HFFc6 (cell line): ENCODE results near the gene PSME1. TPM values are rescaled to one million over a fixed set of nuclear protein-coding genes. Genes with fewer than 3 reads are reported as not detected.

Source experiments
- DNase-seq: peaks from one replicate; pipeline ENCODE4 v3.0.0-alpha.2; 2018
- H3K27ac Mint-ChIP-seq: 2 replicates; pipeline ENCODE4 v1.8.0; 2020; ENCODE audit warnings: mild to moderate bottlenecking, mixed read lengths
- H3K27me3 Mint-ChIP-seq: 2 replicates; pipeline ENCODE4 v1.8.0; 2021; ENCODE audit warnings: mild to moderate bottlenecking, moderate library complexity, mixed read lengths; ENCODE audit not compliant: insufficient read depth
- H3K36me3 Mint-ChIP-seq: 2 replicates; pipeline ENCODE4 v1.8.0; 2021; ENCODE audit warnings: low read depth, mixed read lengths
- H3K4me1 Mint-ChIP-seq: 2 replicates; pipeline ENCODE4 v1.8.0; 2020; ENCODE audit warnings: low read depth, mixed read lengths
- H3K4me3 Mint-ChIP-seq: 2 replicates; pipeline ENCODE4 v1.8.0; 2020; ENCODE audit warnings: mild to moderate bottlenecking, moderate library complexity, mixed read lengths
- H3K9me3 Mint-ChIP-seq: 2 replicates; pipeline ENCODE4 v1.8.0; 2020; ENCODE audit warnings: mild to moderate bottlenecking, mixed read lengths
- CTCF ChIP-seq: fragments of 200-600 bp; sonication (generic); IDR thresholded peaks from 2 replicates; pipeline ENCODE4 v1.5.0; 2021; ENCODE audit warnings: antibody characterized with exemption, mild to moderate bottlenecking
- total RNA-seq, 6 experiments: library from RNA; stranded (reverse); fragmentation: NEBNext Ultra II Directional; extraction: Animal tissue kit (Norgen Biotek cat#: 25700); gene quantifications; 2 replicates in 1 of 6; 3 replicates in 5 of 6; pipeline ENCODE4 v1.2.3, GENCODE V29; 2021

Gene PSME1
- total RNA-seq, 6 experiments from 2014 or later, result 88.4 to 120 (median 113) TPM

GRCh38 chr14:24141097-24141880 lies 5.3 kb downstream of the PSME1 start, which contains the start of gene EMC9:
EMC9 (minus strand) TSS chr14:24141591; CDS start chr14:24141304, 287 bp downstream.
- peak; percentile 67 for TF ChIP-seq CTCF
- peaks cover 75% of the 10 kb centered on the region for H3K4me1 Mint-ChIP-seq
- H3K36me3 Mint-ChIP-seq, result peaks cover 42% of the 10 kb centered on the region
- H3K4me3 Mint-ChIP-seq, result peak within 1 kb of the TSS; percentile 95
- peaks cover 10% of the 10 kb centered on the region for H3K27me3 Mint-ChIP-seq
- DNase-seq, result peak; percentile 99
- H3K27ac Mint-ChIP-seq, result peak within 1 kb of the TSS; percentile 87
- H3K9me3 Mint-ChIP-seq, result no peaks in the 10 kb centered on the region

- DNase-seq, result peak; percentile 21
- Mint-ChIP-seq H3K27ac (peak overlapping the region; percentile 61), H3K9me3 (no peaks in the 10 kb centered on the region), H3K4me1 (peaks cover 65% of the 10 kb centered on the region), H3K27me3 (peaks cover 13% of the 10 kb centered on the region), H3K36me3 (peaks cover 27% of the 10 kb centered on the region), H3K4me3 (no peak overlapping the region)
- TF ChIP-seq CTCF, result no peak
Observed at GRCh38 chr14:24143511-24143910, 7.5 kb downstream of the PSME1 start.

- H3K27me3 Mint-ChIP-seq, result peaks cover 11% of the 10 kb centered on the region
- peak overlapping the region; percentile 50; the same call in 1 of the 2 replicates for H3K4me3 Mint-ChIP-seq
- DNase-seq, result no peak
- no peaks in the 10 kb centered on the region for H3K9me3 Mint-ChIP-seq
- H3K27ac Mint-ChIP-seq, result peak overlapping the region; percentile 55; the same call in 1 of the 2 replicates
- no peak for TF ChIP-seq CTCF
- H3K36me3 Mint-ChIP-seq, result peaks cover 18% of the 10 kb centered on the region
- H3K4me1 Mint-ChIP-seq, result peaks cover 65% of the 10 kb centered on the region
Observed at GRCh38 chr14:24144451-24144850, 8.5 kb downstream of the PSME1 start.

- Mint-ChIP-seq H3K27ac (peak overlapping the region; percentile 97), H3K4me1 (peaks cover 57% of the 10 kb centered on the region), H3K36me3 (peaks cover 13% of the 10 kb centered on the region), H3K9me3 (no peaks in the 10 kb centered on the region), H3K4me3 (peak overlapping the region; percentile 98), H3K27me3 (peaks cover 11% of the 10 kb centered on the region)
- no peak for DNase-seq
- no peak for TF ChIP-seq CTCF
Observed at GRCh38 chr14:24145219-24145618, 9.2 kb downstream of the PSME1 start.

GRCh38 chr14:24145690-24146452 lies 9.9 kb downstream of the PSME1 start:
- no peak for TF ChIP-seq CTCF
- Mint-ChIP-seq H3K4me3 (peak overlapping the region; percentile 98), H3K9me3 (no peaks in the 10 kb centered on the region), H3K27me3 (peaks cover 7% of the 10 kb centered on the region), H3K36me3 (peaks cover 13% of the 10 kb centered on the region), H3K27ac (peak overlapping the region; percentile 97), H3K4me1 (peaks cover 55% of the 10 kb centered on the region)
- peak; percentile 57 for DNase-seq
